Astrocyte of the cerebellum (primary cell): ENCODE results near the gene HS3ST1.

Source experiments
- DNase-seq: peaks from one replicate; pipeline ENCODE4 v3.0.0-alpha.2; 2011; ENCODE audit warnings: low read depth
- H3K4me3 ChIP-seq: 2 replicates; pipeline ENCODE4 v1.5.1; 2011; ENCODE audit warnings: mild to moderate bottlenecking, low read depth, low read length, moderate library complexity
- in situ Hi-C: cut with HindIII; loops from 2 replicates; pipeline ENCODE4 v1.10.0; 2017; ENCODE audit warnings: low sequenced_read_pairs
- TF ChIP-seq, protein P1 (sequence below): IDR thresholded peaks from 2 replicates; pipeline ENCODE4 v1.5.1; 2012; ENCODE audit warnings: low read length, low read depth, moderate library complexity, mild to moderate bottlenecking; ENCODE audit errors: missing control alignments

HS3ST1 gene

DNA sequence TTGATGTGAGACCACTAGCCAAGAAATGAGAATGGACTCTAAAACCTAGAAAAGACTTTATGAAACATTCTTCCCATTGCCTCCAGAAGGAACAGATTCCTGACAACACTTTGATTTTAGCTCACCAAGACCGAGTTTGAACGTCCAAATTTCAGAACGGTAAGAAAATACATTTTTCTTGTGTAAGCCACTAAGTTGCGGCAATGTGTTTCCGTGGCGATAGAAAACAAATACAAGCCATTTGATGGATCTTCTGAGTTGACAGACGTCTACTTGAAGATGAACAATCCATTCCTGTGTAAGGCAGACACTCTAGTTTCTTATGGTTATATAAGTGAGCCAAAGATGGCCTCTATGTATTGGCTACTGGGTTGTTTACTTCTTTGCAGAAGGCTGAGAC is 52.5 kb downstream of the HS3ST1 start:
- H3K4me3 ChIP-seq: no peak overlapping the region
- DNase-seq: no peak
- in situ Hi-C loops: no loop called here
- TF ChIP-seq, protein P1, sequence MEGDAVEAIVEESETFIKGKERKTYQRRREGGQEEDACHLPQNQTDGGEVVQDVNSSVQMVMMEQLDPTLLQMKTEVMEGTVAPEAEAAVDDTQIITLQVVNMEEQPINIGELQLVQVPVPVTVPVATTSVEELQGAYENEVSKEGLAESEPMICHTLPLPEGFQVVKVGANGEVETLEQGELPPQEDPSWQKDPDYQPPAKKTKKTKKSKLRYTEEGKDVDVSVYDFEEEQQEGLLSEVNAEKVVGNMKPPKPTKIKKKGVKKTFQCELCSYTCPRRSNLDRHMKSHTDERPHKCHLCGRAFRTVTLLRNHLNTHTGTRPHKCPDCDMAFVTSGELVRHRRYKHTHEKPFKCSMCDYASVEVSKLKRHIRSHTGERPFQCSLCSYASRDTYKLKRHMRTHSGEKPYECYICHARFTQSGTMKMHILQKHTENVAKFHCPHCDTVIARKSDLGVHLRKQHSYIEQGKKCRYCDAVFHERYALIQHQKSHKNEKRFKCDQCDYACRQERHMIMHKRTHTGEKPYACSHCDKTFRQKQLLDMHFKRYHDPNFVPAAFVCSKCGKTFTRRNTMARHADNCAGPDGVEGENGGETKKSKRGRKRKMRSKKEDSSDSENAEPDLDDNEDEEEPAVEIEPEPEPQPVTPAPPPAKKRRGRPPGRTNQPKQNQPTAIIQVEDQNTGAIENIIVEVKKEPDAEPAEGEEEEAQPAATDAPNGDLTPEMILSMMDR: no peak

DNA sequence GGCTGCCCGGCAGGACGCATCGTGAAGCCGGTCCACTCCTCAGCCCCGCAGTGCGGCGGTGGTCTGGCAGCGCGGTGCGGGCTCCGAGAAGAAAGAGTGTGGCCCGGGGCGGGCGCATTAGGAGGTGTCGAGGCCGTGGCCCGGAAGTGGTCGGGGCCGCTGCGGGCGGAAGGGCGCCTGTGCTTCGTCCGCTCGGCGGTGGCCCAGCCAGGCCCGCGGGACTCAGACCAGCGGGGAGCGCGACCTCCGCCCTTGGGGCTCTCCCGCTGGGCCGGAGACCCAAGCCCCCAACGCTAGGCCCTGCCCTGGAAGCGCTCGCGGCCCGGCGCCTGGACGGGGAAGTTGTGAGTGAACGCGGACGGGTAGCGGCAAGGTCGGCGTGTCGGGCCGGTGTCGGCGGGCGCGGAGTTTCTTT is 60.0 kb downstream of the HS3ST1 start:
- no peak for DNase-seq
- H3K4me3 ChIP-seq: no peak overlapping the region
- TF ChIP-seq, protein P1: no peak
- in situ Hi-C loops: no loop called here

DNA sequence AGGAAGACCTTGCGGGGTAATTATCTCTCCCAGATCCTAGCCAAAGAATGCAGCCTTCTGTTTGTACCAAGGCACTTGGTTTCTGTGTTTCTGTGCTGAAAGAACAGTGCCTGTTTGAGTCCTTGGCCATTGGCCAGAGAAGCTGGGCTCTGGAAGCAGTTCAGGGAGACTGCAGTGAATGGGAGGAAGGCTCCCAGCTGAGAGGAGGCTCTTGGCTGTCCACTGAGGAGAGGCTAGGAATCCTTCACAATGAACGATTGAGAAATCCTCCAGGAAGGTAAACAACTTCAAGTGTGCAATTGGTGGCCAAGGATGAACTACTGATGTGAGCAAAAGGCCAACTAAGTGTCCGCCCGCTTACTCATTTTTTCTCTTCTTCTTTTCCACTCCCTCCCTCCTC is 61.3 kb downstream of the HS3ST1 start:
- peak; percentile 82 for DNase-seq
- TF ChIP-seq, protein P1: no peak
- in situ Hi-C loops: no loop called here
- H3K4me3 ChIP-seq: no peak overlapping the region

DNA sequence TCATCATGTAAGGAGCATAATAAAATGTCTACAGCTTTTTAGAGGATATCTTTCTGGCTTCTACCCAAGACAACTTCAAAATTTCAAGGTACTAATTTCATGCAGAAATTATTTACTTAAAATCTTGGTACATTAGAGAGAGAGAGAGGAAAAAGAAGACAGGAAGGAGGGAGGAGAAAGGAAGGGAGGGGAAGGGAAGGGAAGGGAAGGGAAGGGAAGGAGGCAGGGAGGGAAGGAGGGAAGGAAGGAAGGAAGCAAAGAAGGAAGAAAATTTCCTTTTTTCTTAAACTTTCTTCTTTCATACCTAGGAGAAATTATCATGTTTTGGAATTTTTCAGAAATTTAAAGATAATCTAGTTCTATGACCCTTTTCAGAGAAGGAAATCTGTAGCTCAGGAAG is 61.8 kb downstream of the HS3ST1 start:
- in situ Hi-C loops: no loop called here
- TF ChIP-seq, protein P1: no peak
- no peak overlapping the region for H3K4me3 ChIP-seq
- DNase-seq: no peak

DNA sequence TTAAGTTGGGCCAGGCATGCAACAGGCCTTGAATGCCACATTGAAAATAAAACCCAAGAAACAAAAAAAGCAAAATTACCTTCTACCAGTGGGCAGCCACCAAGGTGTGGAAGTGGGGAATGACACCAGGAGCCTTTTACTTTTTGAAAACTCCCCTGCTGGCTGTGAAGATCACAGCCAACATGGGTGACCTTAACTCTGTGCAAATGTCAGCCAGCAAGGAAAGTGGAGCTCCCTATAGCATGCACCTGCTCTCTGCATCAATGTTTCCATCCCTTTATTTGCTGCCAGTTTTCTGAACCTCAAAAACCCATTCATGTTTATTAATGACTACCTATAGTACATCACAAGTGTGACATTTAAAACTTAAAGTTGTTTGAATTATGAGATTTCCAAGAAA is 63.7 kb downstream of the HS3ST1 start:
- in situ Hi-C loops: no loop called here
- no peak for DNase-seq
- TF ChIP-seq, protein P1: no peak
- no peak overlapping the region for H3K4me3 ChIP-seq

DNA sequence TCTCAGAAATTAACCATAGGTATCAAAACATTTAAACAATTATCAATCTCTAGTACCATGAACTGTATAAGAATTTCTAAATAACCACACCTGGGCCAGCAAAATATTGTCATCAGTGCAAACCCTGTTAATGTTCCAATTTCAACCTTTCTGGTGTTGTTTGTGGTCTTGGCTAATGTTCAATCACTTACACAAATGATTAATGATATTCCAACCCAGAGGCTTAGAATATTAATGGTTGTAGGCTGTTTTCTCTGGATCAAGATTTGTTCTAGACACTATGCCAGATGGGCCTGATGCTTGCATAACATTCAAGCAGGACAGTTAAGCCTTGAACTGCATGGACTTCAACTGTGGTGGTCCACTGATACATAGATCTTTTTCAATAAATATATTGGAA is 69.1 kb downstream of the HS3ST1 start:
- in situ Hi-C loops: no loop called here
- DNase-seq: no peak
- TF ChIP-seq, protein P1: no peak
- H3K4me3 ChIP-seq: no peak overlapping the region

DNA sequence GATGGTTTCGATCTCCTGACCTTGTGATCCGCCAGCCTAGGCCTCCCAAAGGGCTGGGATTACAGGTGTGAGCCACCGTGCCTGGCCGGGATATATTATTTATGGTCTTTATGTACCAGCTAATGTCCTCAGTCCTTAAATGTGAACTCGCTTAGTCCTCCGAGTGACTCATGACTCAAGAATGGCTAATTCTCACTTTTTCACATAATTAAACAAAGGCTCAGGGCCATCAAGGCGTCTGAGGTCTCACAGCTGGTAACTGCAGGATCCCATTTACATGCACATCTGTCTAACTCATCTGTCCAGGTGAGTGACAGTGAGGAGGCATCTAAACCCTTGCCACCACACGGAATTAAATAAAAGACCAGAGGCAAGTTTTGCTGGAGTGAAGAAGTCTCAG is 73.5 kb downstream of the HS3ST1 start:
- TF ChIP-seq, protein P1: no peak
- no peak for DNase-seq
- H3K4me3 ChIP-seq: no peak overlapping the region
- in situ Hi-C loops: no loop called here
